DND-41 (cell line): ENCODE results near the gene OASL.
A peak's percentile ranks its signal among the peaks of the same experiment; 100 is the strongest.

ENCODE experiments used
- ATAC-seq: fragments of 200-7000 bp; cut with Tn5 transposase; 3 replicates; pipeline ENCODE4 v1.9.1; 2021; ENCODE audit warnings: low read depth; ENCODE audit not compliant: insufficient read depth
- DNase-seq: peaks from one replicate; pipeline ENCODE4 v3.0.0-alpha.2; 2020
- H2AFZ ChIP-seq: 2 replicates; pipeline ENCODE4 v1.6.0; 2012; ENCODE audit warnings: low read depth, low read length
- H3K27ac ChIP-seq: 2 replicates; pipeline ENCODE4 v1.5.1; 2012; ENCODE audit warnings: low read length, inconsistent platforms
- H3K27me3 ChIP-seq: fragments of 200-600 bp; sonication (generic); 2 replicates; pipeline ENCODE4 v1.6.0; 2012; ENCODE audit warnings: low read length, mild to moderate bottlenecking, inconsistent platforms; ENCODE audit not compliant: insufficient read depth, poor library complexity
- H3K36me3 ChIP-seq: 2 replicates; pipeline ENCODE4 v1.5.1; 2012; ENCODE audit warnings: low read length, inconsistent platforms; ENCODE audit not compliant: insufficient read depth
- H3K4me1 ChIP-seq: 2 replicates; pipeline ENCODE4 v1.5.1; 2012; ENCODE audit warnings: mild to moderate bottlenecking, low read length; ENCODE audit not compliant: insufficient read depth
- H3K4me2 ChIP-seq: 2 replicates; pipeline ENCODE4 v1.6.0; 2012; ENCODE audit warnings: mild to moderate bottlenecking, moderate library complexity, low read length, inconsistent platforms; ENCODE audit not compliant: insufficient read depth
- H3K4me3 ChIP-seq, 2 experiments: fragments of 200-600 bp in 1 of 2; shearing (Covaris generic) in 1 of 2; 2 replicates each; pipeline ENCODE4 v1.5.1; 2012 to 2016; ENCODE audit warnings: inconsistent platforms in 2 of 2, low read length in 2 of 2, mild to moderate bottlenecking in 2 of 2, low read depth in 1 of 2, moderate library complexity in 1 of 2
- H3K79me2 ChIP-seq: 2 replicates; pipeline ENCODE4 v1.6.0; 2012; ENCODE audit warnings: low read length, inconsistent platforms; ENCODE audit not compliant: insufficient read depth
- H3K9ac ChIP-seq: 2 replicates; pipeline ENCODE4 v1.6.0; 2012; ENCODE audit warnings: low read depth, mild to moderate bottlenecking, inconsistent platforms, low read length, moderate library complexity
- H3K9me3 ChIP-seq: 2 replicates; pipeline ENCODE4 v1.5.1; 2012; ENCODE audit warnings: low read length, moderate library complexity, mild to moderate bottlenecking, inconsistent platforms; ENCODE audit not compliant: insufficient read depth, severe bottlenecking
- H4K20me1 ChIP-seq: 2 replicates; pipeline ENCODE4 v1.6.0; 2012; ENCODE audit warnings: low read length; ENCODE audit not compliant: insufficient read depth
- EZH2 ChIP-seq: IDR thresholded peaks from 3 replicates; pipeline ENCODE4 v1.6.1; 2012; ENCODE audit warnings: borderline replicate concordance, low read depth, mild to moderate bottlenecking, moderate library complexity, low read length, inconsistent platforms; ENCODE audit not compliant: severe bottlenecking
- TF ChIP-seq, protein P1 (sequence below): IDR thresholded peaks from 2 replicates; pipeline ENCODE4 v1.5.1; 2012; ENCODE audit warnings: borderline replicate concordance, low read length, moderate library complexity, mild to moderate bottlenecking; ENCODE audit not compliant: poor library complexity, severe bottlenecking; ENCODE audit errors: extremely low read depth

The OASL gene

DNA sequence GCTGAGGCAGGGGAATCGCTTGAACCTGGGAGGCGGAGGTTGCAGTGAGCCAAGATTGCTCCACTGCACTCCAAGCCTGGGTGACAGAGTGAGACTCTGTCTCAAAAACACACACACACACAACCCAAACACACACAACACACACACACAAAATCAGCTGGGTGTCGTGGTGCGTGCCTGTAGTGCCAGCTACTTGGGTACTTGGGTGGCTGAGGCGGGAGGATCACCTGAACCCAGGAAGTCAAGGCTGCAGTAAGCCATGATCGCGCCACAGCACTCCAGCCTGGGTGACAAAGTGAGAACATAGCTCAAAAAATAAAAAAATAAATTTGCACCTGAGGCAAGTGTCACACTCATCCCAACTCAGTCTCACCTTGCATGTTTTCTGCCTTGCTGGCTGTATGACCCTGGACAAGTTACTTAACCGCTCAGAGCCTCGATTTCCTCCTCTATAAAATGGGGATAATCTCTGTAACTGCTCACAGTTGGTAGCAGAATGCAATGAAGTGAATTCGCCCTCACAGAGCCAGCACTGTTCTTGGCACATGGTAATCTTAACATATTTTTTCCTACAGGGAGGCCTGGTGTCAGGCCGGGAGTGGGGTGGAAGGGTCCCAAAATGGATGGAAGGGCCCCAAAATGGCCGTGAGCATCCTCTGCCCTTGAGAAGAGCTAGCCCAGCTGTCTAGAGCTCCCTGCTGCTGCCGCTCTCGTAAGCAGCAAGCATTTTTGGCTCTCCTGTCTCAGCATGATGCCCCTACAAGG, 61.3 kb downstream of the OASL start:
- H3K4me1 ChIP-seq: no peaks in the 10 kb centered on the region

DNA sequence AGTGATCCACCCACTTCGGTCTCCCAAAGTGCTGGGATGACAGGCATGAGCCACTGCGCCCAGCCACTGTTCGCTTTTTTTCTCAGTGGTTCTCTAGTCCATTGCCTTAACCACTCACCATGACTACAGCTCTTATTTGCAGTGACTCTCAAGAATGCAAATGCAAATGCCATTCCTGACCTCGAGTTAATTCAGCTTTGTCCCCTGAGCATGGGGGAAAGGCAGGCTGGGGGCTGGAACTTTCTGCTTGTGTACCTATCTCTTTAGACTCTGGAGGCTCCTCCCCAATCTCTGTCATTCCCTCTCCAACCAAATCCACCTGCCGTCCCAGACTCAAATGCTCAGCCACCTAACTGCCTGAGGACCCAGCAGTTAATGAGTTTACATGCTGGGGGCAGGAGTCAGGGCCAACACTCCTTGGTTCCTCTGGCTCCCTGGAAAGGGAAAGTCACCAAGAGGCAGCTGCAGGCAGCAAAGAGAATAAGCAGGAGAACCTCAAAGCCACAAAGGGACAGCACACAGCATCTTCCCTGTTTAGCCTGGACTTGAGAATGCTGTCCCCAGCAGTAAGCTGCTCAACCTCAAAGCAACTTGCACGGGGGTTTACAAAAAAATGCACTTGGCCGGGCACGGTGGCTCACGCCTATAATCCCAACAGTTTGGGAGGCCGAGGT, 66.0 kb downstream of the OASL start:
- no peaks in the 10 kb centered on the region for H3K9me3 ChIP-seq
- H3K9ac ChIP-seq: no peak overlapping the region
- DNase-seq (no peak), ATAC-seq (no peak)
- H4K20me1 ChIP-seq: no peaks in the 10 kb centered on the region
- no peaks in the 10 kb centered on the region; the same call in 1 of the 2 replicates for H3K4me1 ChIP-seq
- no peak overlapping the region for H3K27ac ChIP-seq
- no peaks in the 10 kb centered on the region for H3K36me3 ChIP-seq
- H2AFZ ChIP-seq: no peak overlapping the region
- H3K4me3 ChIP-seq: no peak overlapping the region
- H3K79me2 ChIP-seq: no peaks in the 10 kb centered on the region
- TF ChIP-seq, protein P1, sequence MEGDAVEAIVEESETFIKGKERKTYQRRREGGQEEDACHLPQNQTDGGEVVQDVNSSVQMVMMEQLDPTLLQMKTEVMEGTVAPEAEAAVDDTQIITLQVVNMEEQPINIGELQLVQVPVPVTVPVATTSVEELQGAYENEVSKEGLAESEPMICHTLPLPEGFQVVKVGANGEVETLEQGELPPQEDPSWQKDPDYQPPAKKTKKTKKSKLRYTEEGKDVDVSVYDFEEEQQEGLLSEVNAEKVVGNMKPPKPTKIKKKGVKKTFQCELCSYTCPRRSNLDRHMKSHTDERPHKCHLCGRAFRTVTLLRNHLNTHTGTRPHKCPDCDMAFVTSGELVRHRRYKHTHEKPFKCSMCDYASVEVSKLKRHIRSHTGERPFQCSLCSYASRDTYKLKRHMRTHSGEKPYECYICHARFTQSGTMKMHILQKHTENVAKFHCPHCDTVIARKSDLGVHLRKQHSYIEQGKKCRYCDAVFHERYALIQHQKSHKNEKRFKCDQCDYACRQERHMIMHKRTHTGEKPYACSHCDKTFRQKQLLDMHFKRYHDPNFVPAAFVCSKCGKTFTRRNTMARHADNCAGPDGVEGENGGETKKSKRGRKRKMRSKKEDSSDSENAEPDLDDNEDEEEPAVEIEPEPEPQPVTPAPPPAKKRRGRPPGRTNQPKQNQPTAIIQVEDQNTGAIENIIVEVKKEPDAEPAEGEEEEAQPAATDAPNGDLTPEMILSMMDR: no peak
- no peak for TF ChIP-seq EZH2
- no peak overlapping the region for H3K4me2 ChIP-seq
- H3K27me3 ChIP-seq: no peaks in the 10 kb centered on the region

More for the DNA sequence above, 61.3 kb downstream of the OASL start:
- H3K9me3 ChIP-seq: no peaks in the 10 kb centered on the region
- H2AFZ ChIP-seq: no peak overlapping the region
- no peaks in the 10 kb centered on the region for H3K36me3 ChIP-seq
- no peak overlapping the region for H3K4me3 ChIP-seq
- H3K4me2 ChIP-seq: no peak overlapping the region
- TF ChIP-seq, protein P1: no peak
- DNase-seq (no peak), ATAC-seq (no peak)
- no peak overlapping the region for H3K27ac ChIP-seq
- H3K79me2 ChIP-seq: no peaks in the 10 kb centered on the region
- H4K20me1 ChIP-seq: no peaks in the 10 kb centered on the region
- no peaks in the 10 kb centered on the region for H3K27me3 ChIP-seq
- no peak overlapping the region for H3K9ac ChIP-seq

DNA sequence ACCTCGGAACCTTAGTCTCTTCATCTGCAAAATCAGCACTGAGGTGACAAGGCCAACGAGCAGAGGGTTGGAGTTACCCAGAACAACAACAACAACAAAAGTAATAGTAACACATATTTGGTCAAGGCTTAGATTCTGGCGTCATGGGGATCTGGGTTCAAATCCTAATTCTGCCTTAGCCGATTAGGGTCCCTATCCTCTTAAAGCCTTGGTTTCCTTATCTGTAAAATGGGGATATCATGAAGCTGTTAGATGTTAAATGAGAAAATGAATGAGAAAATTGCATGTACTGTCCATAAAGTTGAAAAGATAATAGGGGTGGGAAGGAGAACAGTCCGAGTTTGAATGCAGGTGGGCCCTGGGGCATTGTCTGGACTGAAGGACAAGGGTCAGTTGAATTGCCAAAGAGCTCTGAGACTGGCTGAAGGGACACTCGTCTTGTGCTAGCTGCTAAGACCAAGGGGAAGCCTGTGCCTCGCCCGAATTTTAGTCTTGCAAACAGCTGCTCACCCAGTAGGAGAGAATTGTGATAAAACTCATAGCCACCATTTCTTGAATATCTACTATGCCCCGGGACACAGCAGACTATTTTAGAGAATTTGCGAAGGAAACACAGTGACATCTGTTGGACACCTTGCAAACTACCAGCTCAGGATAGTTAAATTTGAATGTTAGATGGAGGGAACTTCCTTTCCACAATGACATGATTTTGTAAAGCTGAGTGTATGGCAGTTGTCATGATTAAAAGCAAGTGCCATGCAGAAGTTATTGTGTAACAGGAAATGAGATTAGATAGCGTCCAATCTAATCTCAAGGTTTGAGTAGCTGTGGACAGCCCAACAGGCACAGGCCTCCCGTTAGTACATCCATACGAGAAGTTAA, 67.5 kb downstream of the OASL start:
- DNase-seq (peak; percentile 52), ATAC-seq (peak; percentile 93)
- no peak for TF ChIP-seq EZH2
- TF ChIP-seq, protein P1: peak; percentile 91
- Histone ChIP-seq H2AFZ (0 out of 2 replicates have a peak overlapping the region, but pooled peaks have one; percentile 3), H3K27ac (no peak overlapping the region), H3K4me2 (no peak overlapping the region), H4K20me1 (no peaks in the 10 kb centered on the region), H3K4me3 (no peak overlapping the region), H3K9ac (no peak overlapping the region), H3K4me1 (no peaks in the 10 kb centered on the region; the same call in 1 of the 2 replicates), H3K9me3 (no peaks in the 10 kb centered on the region), H3K27me3 (no peaks in the 10 kb centered on the region), H3K79me2 (no peaks in the 10 kb centered on the region), H3K36me3 (no peaks in the 10 kb centered on the region)
